ENCODE results near the gene TMEM92. TPM values are rescaled to one million over a fixed set of nuclear protein-coding genes. Genes with fewer than 3 reads are reported as not detected.
"Not testable (repeated sequence)": the region's sequence is repeated elsewhere in the genome, so short reads cannot be mapped to it uniquely, and the experiment has no call there.

The TMEM92 gene
- total RNA-seq, 1 experiment from 2014 or later = not detected

- Histone ChIP-seq H3K4me1 (ENCODE audit: low read length) (no peaks in the 10 kb centered on the region), H4K20me1 (ENCODE audit: insufficient read depth, low read depth, low read length) (no peaks in the 10 kb centered on the region), H3K27ac (ENCODE audit: low read length) (no peak overlapping the region), H3K9me2 (replicated peaks; ENCODE audit: insufficient read depth, low read length) (no peaks in the 10 kb centered on the region), H3K9ac (ENCODE audit: low read length) (no peak overlapping the region), H3K9me3 (ENCODE audit: low read length) (no peaks in the 10 kb centered on the region), H2AFZ (ENCODE audit: low read length) (no peak overlapping the region), H3K4me2 (ENCODE audit: low read depth, low read length, poor library complexity, severe bottlenecking) (no peak overlapping the region), H3K79me2 (ENCODE audit: low read length) (no peaks in the 10 kb centered on the region), H3K27me3 (ENCODE audit: low read length) (no peaks in the 10 kb centered on the region), H3K4me3 (ENCODE audit: low read length) (no peak overlapping the region), H3K36me3 (ENCODE audit: insufficient read depth, low read length) (no peaks in the 10 kb centered on the region)
- no peak for DNase-seq
Observed at GRCh38 chr17:50285941-50286340, 11.7 kb downstream of the TMEM92 start.

DNA sequence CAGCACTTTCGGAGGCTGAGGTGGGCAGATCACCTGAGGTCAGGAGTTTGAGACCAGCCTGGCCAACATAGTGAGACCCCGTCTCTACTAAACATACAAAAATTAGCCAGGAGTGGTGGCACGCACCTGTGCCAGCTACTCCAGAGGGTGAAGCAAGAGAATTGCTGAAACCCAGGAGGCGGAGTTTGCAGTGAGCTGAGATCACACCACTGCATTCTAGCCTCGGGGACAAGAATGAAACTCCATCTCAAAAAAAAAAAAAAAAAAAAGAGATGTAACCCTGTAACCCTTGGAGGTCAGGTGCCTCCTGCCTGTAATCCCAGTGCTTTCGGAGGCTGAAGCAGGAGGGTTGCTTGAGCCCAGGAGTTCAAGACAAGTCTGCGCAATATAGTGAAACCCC, 13.0 kb downstream of the TMEM92 start:
- H3K9ac ChIP-seq (ENCODE audit: low read length); H3K9me3 ChIP-seq (ENCODE audit: low read length); H3K4me3 ChIP-seq (ENCODE audit: low read length); H3K9me2 ChIP-seq (replicated peaks; ENCODE audit: insufficient read depth, low read length); H3K4me1 ChIP-seq (ENCODE audit: low read length); DNase-seq; H4K20me1 ChIP-seq (ENCODE audit: insufficient read depth, low read depth, low read length); H3K4me2 ChIP-seq (ENCODE audit: low read depth, low read length, poor library complexity, severe bottlenecking); H3K27me3 ChIP-seq (ENCODE audit: low read length); H2AFZ ChIP-seq (ENCODE audit: low read length); H3K27ac ChIP-seq (ENCODE audit: low read length); H3K36me3 ChIP-seq (ENCODE audit: insufficient read depth, low read length); H3K79me2 ChIP-seq (ENCODE audit: low read length): not testable (repeated sequence)

GRCh38 chr17:50288306-50288705, 14.0 kb downstream of the TMEM92 start:
- Histone ChIP-seq H3K9ac (ENCODE audit: low read length) (no peak overlapping the region), H3K4me2 (ENCODE audit: low read depth, low read length, poor library complexity, severe bottlenecking) (no peak overlapping the region), H3K9me2 (replicated peaks; ENCODE audit: insufficient read depth, low read length) (no peaks in the 10 kb centered on the region), H3K27ac (ENCODE audit: low read length) (no peak overlapping the region), H3K9me3 (ENCODE audit: low read length) (no peaks in the 10 kb centered on the region), H2AFZ (ENCODE audit: low read length) (no peak overlapping the region), H3K4me3 (ENCODE audit: low read length) (no peak overlapping the region), H3K27me3 (ENCODE audit: low read length) (no peaks in the 10 kb centered on the region), H3K4me1 (ENCODE audit: low read length) (no peaks in the 10 kb centered on the region), H3K36me3 (ENCODE audit: insufficient read depth, low read length) (no peaks in the 10 kb centered on the region), H3K79me2 (ENCODE audit: low read length) (no peaks in the 10 kb centered on the region), H4K20me1 (ENCODE audit: insufficient read depth, low read depth, low read length) (no peaks in the 10 kb centered on the region)
- DNase-seq = no peak

- Histone ChIP-seq H3K4me1 (ENCODE audit: low read length) (no peaks in the 10 kb centered on the region), H3K4me2 (ENCODE audit: low read depth, low read length, poor library complexity, severe bottlenecking) (no peak overlapping the region), H3K27me3 (ENCODE audit: low read length) (no peaks in the 10 kb centered on the region), H3K79me2 (ENCODE audit: low read length) (no peaks in the 10 kb centered on the region), H3K4me3 (ENCODE audit: low read length) (no peak overlapping the region), H3K36me3 (ENCODE audit: insufficient read depth, low read length) (no peaks in the 10 kb centered on the region), H3K9me3 (ENCODE audit: low read length) (no peaks in the 10 kb centered on the region), H4K20me1 (ENCODE audit: insufficient read depth, low read depth, low read length) (no peaks in the 10 kb centered on the region), H3K27ac (ENCODE audit: low read length) (no peak overlapping the region), H3K9me2 (replicated peaks; ENCODE audit: insufficient read depth, low read length) (no peaks in the 10 kb centered on the region), H2AFZ (ENCODE audit: low read length) (no peak overlapping the region), H3K9ac (ENCODE audit: low read length) (no peak overlapping the region)
- no peak for DNase-seq
Observed at GRCh38 chr17:50289278-50289677, 15.0 kb downstream of the TMEM92 start.

GRCh38 chr17:50289991-50290702, 15.9 kb downstream of the TMEM92 start:
- Histone ChIP-seq H2AFZ (ENCODE audit: low read length) (no peak overlapping the region), H3K4me3 (ENCODE audit: low read length) (no peak overlapping the region), H3K9me3 (ENCODE audit: low read length) (no peaks in the 10 kb centered on the region), H3K4me2 (ENCODE audit: low read depth, low read length, poor library complexity, severe bottlenecking) (no peak overlapping the region), H3K4me1 (ENCODE audit: low read length) (no peaks in the 10 kb centered on the region), H3K9me2 (replicated peaks; ENCODE audit: insufficient read depth, low read length) (no peaks in the 10 kb centered on the region), H3K79me2 (ENCODE audit: low read length) (no peaks in the 10 kb centered on the region), H3K9ac (ENCODE audit: low read length) (no peak overlapping the region), H3K27ac (ENCODE audit: low read length) (no peak overlapping the region), H3K27me3 (ENCODE audit: low read length) (no peaks in the 10 kb centered on the region), H3K36me3 (ENCODE audit: insufficient read depth, low read length) (no peaks in the 10 kb centered on the region), H4K20me1 (ENCODE audit: insufficient read depth, low read depth, low read length) (no peaks in the 10 kb centered on the region)
- no peak for DNase-seq

DNA sequence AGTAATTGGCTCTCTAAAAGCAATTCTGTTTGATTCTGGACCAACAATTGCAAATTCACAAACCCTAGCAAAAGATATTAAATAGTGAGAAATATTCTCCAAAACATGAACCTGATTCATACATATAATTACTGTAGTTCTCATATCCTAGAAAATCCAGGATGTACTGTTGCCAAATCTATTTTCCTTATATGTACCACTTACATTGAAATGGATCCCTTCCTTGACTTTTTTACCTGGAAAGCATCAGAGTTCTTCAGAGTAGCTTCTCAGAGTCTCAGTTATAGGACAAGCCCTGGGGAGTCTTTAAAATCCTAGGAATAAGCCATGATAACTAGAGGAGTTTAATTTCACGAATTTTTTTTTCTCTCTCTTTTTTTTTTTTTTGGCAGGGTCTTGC, 16.7 kb downstream of the TMEM92 start:
- no peak overlapping the region for H3K4me2 ChIP-seq (ENCODE audit: low read depth, low read length, poor library complexity, severe bottlenecking)
- H2AFZ ChIP-seq (ENCODE audit: low read length) = no peak overlapping the region
- H3K27me3 ChIP-seq (ENCODE audit: low read length) = no peaks in the 10 kb centered on the region
- no peak overlapping the region for H3K4me3 ChIP-seq (ENCODE audit: low read length)
- no peak overlapping the region for H3K9ac ChIP-seq (ENCODE audit: low read length)
- no peaks in the 10 kb centered on the region for H3K9me2 ChIP-seq (replicated peaks; ENCODE audit: insufficient read depth, low read length)
- no peaks in the 10 kb centered on the region for H3K4me1 ChIP-seq (ENCODE audit: low read length)
- H3K27ac ChIP-seq (ENCODE audit: low read length) = no peak overlapping the region
- no peaks in the 10 kb centered on the region for H3K36me3 ChIP-seq (ENCODE audit: insufficient read depth, low read length)
- no peaks in the 10 kb centered on the region for H4K20me1 ChIP-seq (ENCODE audit: insufficient read depth, low read depth, low read length)
- no peaks in the 10 kb centered on the region for H3K79me2 ChIP-seq (ENCODE audit: low read length)
- DNase-seq = no peak
- no peaks in the 10 kb centered on the region for H3K9me3 ChIP-seq (ENCODE audit: low read length)

GRCh38 chr17:50292465-50292864, 18.2 kb downstream of the TMEM92 start:
- Histone ChIP-seq H4K20me1 (ENCODE audit: insufficient read depth, low read depth, low read length) (no peaks in the 10 kb centered on the region), H3K9me3 (ENCODE audit: low read length) (no peaks in the 10 kb centered on the region), H3K36me3 (ENCODE audit: insufficient read depth, low read length) (no peaks in the 10 kb centered on the region), H3K4me1 (ENCODE audit: low read length) (no peaks in the 10 kb centered on the region), H3K9ac (ENCODE audit: low read length) (no peak overlapping the region), H3K4me3 (ENCODE audit: low read length) (no peak overlapping the region), H3K27me3 (ENCODE audit: low read length) (no peaks in the 10 kb centered on the region), H2AFZ (ENCODE audit: low read length) (no peak overlapping the region), H3K4me2 (ENCODE audit: low read depth, low read length, poor library complexity, severe bottlenecking) (no peak overlapping the region), H3K9me2 (replicated peaks; ENCODE audit: insufficient read depth, low read length) (no peaks in the 10 kb centered on the region), H3K79me2 (ENCODE audit: low read length) (no peaks in the 10 kb centered on the region), H3K27ac (ENCODE audit: low read length) (no peak overlapping the region)
- DNase-seq = no peak

GRCh38 chr17:50295021-50295420, 20.8 kb downstream of the TMEM92 start:
- Histone ChIP-seq H3K9ac (ENCODE audit: low read length) (no peak overlapping the region), H4K20me1 (ENCODE audit: insufficient read depth, low read depth, low read length) (no peaks in the 10 kb centered on the region), H3K36me3 (ENCODE audit: insufficient read depth, low read length) (no peaks in the 10 kb centered on the region), H3K27ac (ENCODE audit: low read length) (no peak overlapping the region), H2AFZ (ENCODE audit: low read length) (no peak overlapping the region), H3K9me2 (replicated peaks; ENCODE audit: insufficient read depth, low read length) (no peaks in the 10 kb centered on the region), H3K4me2 (ENCODE audit: low read depth, low read length, poor library complexity, severe bottlenecking) (no peak overlapping the region), H3K27me3 (ENCODE audit: low read length) (no peaks in the 10 kb centered on the region), H3K4me3 (ENCODE audit: low read length) (no peak overlapping the region), H3K9me3 (ENCODE audit: low read length) (no peaks in the 10 kb centered on the region), H3K79me2 (ENCODE audit: low read length) (no peaks in the 10 kb centered on the region), H3K4me1 (ENCODE audit: low read length) (no peaks in the 10 kb centered on the region)
- DNase-seq = no peak

Measured in Karpas-422 (cell line).